NCI-H1092 (cell line): ENCODE measurements around the gene FAM216A.
"Not testable (repeated sequence)": the region's sequence is repeated elsewhere in the genome, so short reads cannot be mapped to it uniquely, and the experiment has no call there.

Experiments used
- DNase-seq: peaks from one replicate; lab custom pipeline; 2025; lab: John Stamatoyannopoulos, UW

The FAM216A gene

DNA sequence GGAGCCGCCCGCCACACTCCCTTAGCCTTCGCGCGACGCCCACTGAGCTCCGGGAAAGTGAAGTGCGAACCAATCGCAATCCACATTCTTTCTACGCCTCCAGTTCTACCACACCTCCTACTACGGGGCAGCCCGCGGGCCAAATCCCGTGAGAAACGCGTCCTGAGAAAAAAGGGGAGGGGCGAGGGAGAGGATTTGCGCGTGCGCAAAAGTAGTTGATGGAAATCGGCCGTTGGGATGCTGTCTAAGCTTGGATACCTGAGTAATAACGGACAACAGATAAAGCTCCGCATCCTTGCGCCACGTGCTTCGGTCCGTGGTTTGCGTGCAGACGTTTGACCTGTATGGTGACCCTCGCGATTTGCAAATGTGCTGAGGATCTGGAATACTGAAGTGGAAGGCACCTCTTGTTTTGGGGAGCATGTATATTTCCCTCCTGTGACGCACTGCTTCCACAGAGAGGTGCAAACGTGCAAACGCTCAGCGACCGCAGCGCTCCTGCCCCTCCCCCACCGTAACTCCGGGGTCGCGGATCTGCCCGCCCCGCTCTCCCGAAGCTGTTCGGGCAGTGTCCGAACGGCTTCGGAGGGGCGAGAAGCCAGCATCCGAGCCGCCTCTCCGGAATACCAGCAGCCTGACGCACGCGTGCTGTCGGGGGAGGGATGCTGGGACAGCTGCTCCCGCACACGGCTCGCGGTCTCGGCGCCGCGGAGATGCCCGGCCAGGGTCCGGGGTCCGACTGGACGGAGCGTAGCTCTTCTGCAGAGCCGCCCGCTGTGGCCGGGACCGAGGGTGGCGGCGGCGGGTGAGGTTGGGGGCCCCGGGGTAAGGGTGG is at the start of gene FAM216A, which contains the start of gene GPN3:
Gene FAM216A (plus strand): TSS at position 632 of the 835 bp plus-strand sequence. CDS start 31 bp downstream, at position 663.
Gene GPN3 (minus strand): TSS at position 44 of the 835 bp plus-strand sequence. CDS start 54 bp downstream, outside the sequence.
- DNase-seq: peak; percentile 93

- DNase-seq: not testable (repeated sequence)
Observed at GRCh38 chr12:110420644-110421043, 48.0 kb upstream of the FAM216A start.

DNA sequence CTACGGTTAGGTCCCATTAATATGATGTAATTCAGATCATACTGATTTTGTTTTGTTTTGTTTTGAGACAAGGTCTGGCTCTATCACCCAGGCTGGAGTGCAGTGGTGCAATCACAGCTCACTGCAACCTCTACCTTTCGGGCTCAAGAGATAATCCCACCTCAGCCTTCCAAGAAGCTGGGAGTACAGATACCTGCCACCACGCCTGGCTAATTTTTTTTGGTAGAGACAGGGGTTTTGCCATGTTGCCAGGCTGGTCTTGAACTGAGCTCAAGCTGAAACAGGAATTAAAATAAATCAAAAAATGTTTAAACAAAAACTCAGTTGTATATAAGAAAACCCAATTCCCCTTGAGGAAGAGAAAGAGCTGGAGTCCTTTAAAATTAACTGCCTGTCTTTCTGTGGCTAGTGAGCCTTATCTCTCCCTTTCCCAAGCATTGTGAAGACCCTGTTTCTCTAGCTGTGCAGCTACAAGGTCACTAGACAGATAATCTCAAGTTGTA is 47.4 kb upstream of the FAM216A start:
- DNase-seq: no peak

DNA sequence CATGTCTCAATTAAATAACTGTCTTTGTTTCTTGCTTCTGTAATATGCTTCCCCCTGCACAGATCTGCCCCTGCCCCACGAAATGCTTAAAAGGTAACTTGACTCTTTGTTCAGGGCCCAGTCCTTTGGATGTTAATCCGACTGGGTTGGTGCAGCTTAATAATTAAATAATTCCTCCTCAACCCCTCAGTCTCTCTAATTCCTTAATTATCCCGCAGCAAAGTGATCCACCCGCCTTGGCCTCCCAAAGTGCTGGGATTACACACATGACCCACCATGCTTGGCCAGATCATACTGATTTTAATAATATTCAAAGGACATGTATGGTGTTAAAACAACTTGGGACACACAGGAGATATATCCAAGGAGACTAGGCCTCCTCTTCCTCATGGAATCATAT is 46.9 kb upstream of the FAM216A start:
- DNase-seq: no peak

GRCh38 chr12:110424237-110424636 is 44.4 kb upstream of the FAM216A start:
- DNase-seq: no peak

GRCh38 chr12:110426406-110426805 is 42.2 kb upstream of the FAM216A start:
- DNase-seq: no peak

GRCh38 chr12:110429676-110430075 is 39.0 kb upstream of the FAM216A start:
- DNase-seq: not testable (repeated sequence)

- DNase-seq: no peak
Observed at GRCh38 chr12:110431957-110432587, 36.6 kb upstream of the FAM216A start.

DNA sequence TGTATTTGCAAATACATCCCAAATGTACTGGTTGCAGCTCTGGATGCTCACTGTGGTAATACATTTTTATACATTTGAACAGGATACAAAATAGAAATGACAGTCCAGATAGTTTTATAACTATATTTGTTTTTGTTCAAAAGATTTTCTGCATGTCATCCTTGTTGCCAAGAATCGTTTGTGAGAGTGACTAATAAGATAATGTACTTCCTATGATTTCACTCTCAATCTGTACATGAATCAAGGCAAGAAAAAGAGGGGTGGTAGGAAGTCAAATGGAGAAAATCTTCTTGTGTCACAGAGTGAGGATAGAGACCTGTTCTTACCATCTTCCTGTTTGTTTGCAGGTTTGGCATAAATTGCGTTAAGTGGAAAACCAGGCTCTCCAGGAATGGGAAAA is 32.4 kb upstream of the FAM216A start:
- DNase-seq: no peak

- no peak for DNase-seq
Observed at GRCh38 chr12:110444455-110444854, 24.2 kb upstream of the FAM216A start.

- peak; percentile 86 for DNase-seq
Observed at GRCh38 chr12:110449799-110450497, 18.7 kb upstream of the FAM216A start, which contains the start of gene ARPC3. ARPC3 (minus strand) TSS chr12:110450337; CDS start chr12:110450260, 77 bp downstream.

GRCh38 chr12:110451263-110451662 is 17.4 kb upstream of the FAM216A start:
- no peak for DNase-seq

GRCh38 chr12:110453569-110454296 is 14.9 kb upstream of the FAM216A start:
- no peak for DNase-seq

GRCh38 chr12:110458756-110459155 is 9.9 kb upstream of the FAM216A start:
- no peak for DNase-seq

DNA sequence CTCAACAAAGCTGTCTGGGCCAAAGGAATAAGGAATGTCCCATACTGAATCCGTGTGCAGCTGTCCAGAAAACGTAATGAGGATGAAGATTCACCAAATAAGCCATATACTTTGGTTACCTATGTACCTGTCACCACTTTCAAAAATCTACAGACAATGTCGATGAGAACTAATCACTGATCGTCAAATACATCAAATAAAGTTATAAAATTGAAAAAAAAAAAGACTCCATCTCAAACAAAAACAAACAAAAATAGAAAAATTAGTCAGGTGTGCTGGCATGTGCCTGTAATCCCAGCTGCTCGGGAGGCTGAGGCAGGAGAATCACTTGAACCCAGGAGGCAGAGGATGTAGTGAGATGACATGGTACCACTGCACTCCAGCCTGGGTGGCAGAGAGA is 7.5 kb upstream of the FAM216A start:
- not testable (repeated sequence) for DNase-seq

GRCh38 chr12:110465024-110465423 is 3.6 kb upstream of the FAM216A start:
- no peak for DNase-seq

DNA sequence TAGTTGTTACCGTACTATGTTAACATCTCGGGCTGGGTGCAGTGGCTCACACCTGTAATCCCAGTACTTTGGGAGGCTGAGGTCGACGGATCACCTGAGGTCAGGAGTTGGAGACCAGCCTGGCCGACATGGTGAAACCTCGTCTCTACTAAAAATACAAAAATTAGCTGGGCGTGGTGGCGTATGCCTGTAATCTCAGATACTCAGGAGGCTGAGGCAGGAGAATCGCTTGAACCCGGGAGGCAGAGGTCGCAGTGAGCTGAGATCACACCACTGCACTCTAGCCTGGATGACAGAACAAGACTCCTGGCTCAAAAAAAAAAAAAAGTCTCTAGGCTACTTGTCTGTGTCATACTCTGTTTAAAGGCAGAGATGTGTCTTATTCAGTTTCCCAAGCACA is 2.9 kb upstream of the FAM216A start:
- DNase-seq: not testable (repeated sequence)

DNA sequence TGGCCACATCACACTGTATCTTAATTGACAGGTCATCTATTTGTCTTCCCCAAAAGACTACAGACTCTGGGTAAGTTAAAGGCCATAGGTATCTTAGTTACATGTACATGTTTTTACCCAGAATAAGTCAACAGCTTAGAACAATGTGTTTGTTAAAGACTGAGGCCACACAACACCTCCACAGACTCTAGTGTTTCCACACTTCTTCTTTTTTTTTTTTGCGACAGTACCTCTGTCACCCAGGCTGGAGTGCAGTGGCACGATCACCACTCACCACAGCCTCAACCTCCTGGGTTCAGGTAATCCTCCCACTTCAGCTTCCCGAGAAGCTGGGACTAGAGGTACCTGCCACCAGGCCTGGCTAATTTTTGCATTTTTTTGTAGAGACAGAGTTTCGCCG is 1.9 kb upstream of the FAM216A start:
- no peak for DNase-seq

DNA sequence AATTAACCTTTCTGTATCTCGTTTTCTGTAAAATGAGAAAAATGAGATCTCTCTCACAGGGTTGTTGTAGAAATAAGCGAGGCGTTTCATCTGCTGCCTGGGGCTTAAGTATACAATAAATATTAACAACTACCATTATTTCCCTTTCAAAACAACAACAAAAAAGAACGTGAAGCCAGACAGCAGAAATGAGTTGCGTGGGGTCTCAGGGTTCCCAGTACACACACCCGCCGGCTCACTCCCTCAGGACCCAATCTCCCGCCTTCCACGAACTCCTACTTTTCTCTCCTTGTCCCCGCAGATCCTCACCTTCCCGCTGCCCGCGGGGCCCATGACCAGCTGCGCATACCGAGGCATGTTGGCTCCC is 815 bp upstream of the FAM216A start:
- DNase-seq: no peak

DNA sequence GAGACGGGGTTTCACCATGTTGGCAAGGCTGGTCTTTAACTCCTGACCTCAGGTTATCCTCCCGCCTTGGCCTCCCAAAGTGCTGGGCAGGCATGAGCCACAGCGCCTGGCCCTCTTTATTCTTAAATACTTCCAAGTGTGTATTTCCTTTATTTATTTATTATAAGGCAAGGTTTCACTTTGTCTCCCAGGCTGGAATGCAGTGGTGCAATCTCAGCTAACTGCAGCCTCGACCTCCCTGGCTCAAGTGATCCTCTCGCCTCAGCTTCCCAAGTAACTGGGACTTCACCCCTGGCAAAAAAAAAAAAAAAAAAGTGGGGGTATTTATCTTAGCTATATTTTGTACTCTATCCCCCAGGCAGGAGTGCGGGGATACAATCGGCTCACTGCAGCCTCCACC is 6.8 kb downstream of the FAM216A start:
- no peak for DNase-seq

GRCh38 chr12:110498984-110499706 is 30.5 kb downstream of the FAM216A start:
- DNase-seq: no peak
